Astrocyte (in vitro differentiated cells and primary cell): Measurements from ENCODE around the gene HMX1. TPM values are rescaled to one million over a fixed set of nuclear protein-coding genes. Genes with fewer than 3 reads are reported as not detected.

Source experiments
- DNase-seq: peaks from one replicate; pipeline ENCODE4 v3.0.0-alpha.2; 2010; ENCODE audit warnings: low read depth
- FAIRE-seq: peaks from 2 replicates; lab custom pipeline; 2011; peaks lifted over from hg19 to GRCh38; lab: Jason Lieb, UNC
- H2AFZ ChIP-seq: 2 replicates; pipeline ENCODE4 v1.6.0; 2012; ENCODE audit warnings: low read depth, low read length, inconsistent platforms
- H3K27ac ChIP-seq: 2 replicates; pipeline ENCODE4 v1.5.1; 2011; ENCODE audit warnings: low read depth, low read length, inconsistent platforms
- H3K27me3 ChIP-seq: 2 replicates; pipeline ENCODE4 v1.6.0; 2011; ENCODE audit warnings: low read length, inconsistent platforms; ENCODE audit not compliant: insufficient read depth
- H3K36me3 ChIP-seq: 2 replicates; pipeline ENCODE4 v1.5.1; 2011; ENCODE audit warnings: low read length, inconsistent platforms; ENCODE audit not compliant: insufficient read depth
- H3K4me1 ChIP-seq: 2 replicates; pipeline ENCODE4 v1.5.1; 2011; ENCODE audit warnings: low read length, inconsistent platforms; ENCODE audit not compliant: insufficient read depth
- H3K4me2 ChIP-seq: 2 replicates; pipeline ENCODE4 v1.6.0; 2012; ENCODE audit warnings: low read length, inconsistent platforms
- H3K4me3 ChIP-seq: 2 replicates; pipeline ENCODE4 v1.5.1; 2011; ENCODE audit warnings: low read depth, mild to moderate bottlenecking, low read length, inconsistent platforms; ENCODE audit not compliant: insufficient read depth
- H3K79me2 ChIP-seq: 2 replicates; pipeline ENCODE4 v1.6.0; 2012; ENCODE audit warnings: mild to moderate bottlenecking, low read length, inconsistent platforms; ENCODE audit not compliant: insufficient read depth
- H3K9ac ChIP-seq: 2 replicates; pipeline ENCODE4 v1.6.0; 2012; ENCODE audit warnings: mild to moderate bottlenecking, low read length, inconsistent platforms
- H3K9me3 ChIP-seq: 2 replicates; pipeline ENCODE4 v1.5.1; 2012; ENCODE audit warnings: low read depth, mild to moderate bottlenecking, low read length, inconsistent platforms; ENCODE audit not compliant: insufficient read depth
- H4K20me1 ChIP-seq: 2 replicates; pipeline ENCODE4 v1.6.0; 2012; ENCODE audit warnings: low read length, inconsistent platforms; ENCODE audit not compliant: insufficient read depth
- H3K27ac Mint-ChIP-seq: one replicate; pipeline ENCODE4 v1.8.0; 2021; ENCODE audit warnings: mild to moderate bottlenecking, mixed read lengths; ENCODE audit not compliant: unreplicated experiment
- H3K27me3 Mint-ChIP-seq: one replicate; pipeline ENCODE4 v1.8.0; 2021; ENCODE audit warnings: low read depth, mixed read lengths; ENCODE audit not compliant: unreplicated experiment
- H3K36me3 Mint-ChIP-seq: one replicate; pipeline ENCODE4 v1.8.0; 2021; ENCODE audit warnings: low read depth, mixed read lengths; ENCODE audit not compliant: unreplicated experiment
- H3K4me1 Mint-ChIP-seq: one replicate; pipeline ENCODE4 v1.8.0; 2021; ENCODE audit warnings: low read depth, mixed read lengths; ENCODE audit not compliant: unreplicated experiment
- H3K4me3 Mint-ChIP-seq: one replicate; pipeline ENCODE4 v1.8.0; 2021; ENCODE audit warnings: mild to moderate bottlenecking, moderate library complexity, mixed read lengths; ENCODE audit not compliant: unreplicated experiment
- H3K9me3 Mint-ChIP-seq: one replicate; pipeline ENCODE4 v1.8.0; 2021; ENCODE audit warnings: mild to moderate bottlenecking, mixed read lengths; ENCODE audit not compliant: unreplicated experiment
- CTCF ChIP-seq: IDR thresholded peaks from 2 replicates; pipeline ENCODE4 v1.5.1; 2011; ENCODE audit warnings: low read depth, mild to moderate bottlenecking, inconsistent platforms, low read length, moderate library complexity; ENCODE audit not compliant: insufficient read depth
- EZH2 ChIP-seq: IDR thresholded peaks from 2 replicates; pipeline ENCODE4 v1.6.1; 2012; ENCODE audit warnings: mild to moderate bottlenecking, low read length, inconsistent platforms; ENCODE audit not compliant: insufficient read depth
- total RNA-seq: library from RNA; stranded (reverse); gene quantifications from 2 replicates; pipeline ENCODE4 v1.2.1, GENCODE V29; 2021

HMX1 gene
- total RNA-seq, 1 donor from 2014 or later = 0.25 TPM

GRCh38 chr4:8846826-8847225 is 24.8 kb downstream of the HMX1 start:
- H3K4me1 Mint-ChIP-seq = no peaks in the 10 kb centered on the region
- Histone ChIP-seq H3K4me3 (no peak overlapping the region), H3K9me3 (peaks cover 13% of the 10 kb centered on the region), H3K36me3 (no peaks in the 10 kb centered on the region), H4K20me1 (no peaks in the 10 kb centered on the region), H3K4me2 (no peak overlapping the region), H2AFZ (no peak overlapping the region), H3K27me3 (no peaks in the 10 kb centered on the region), H3K27ac (no peak overlapping the region), H3K4me1 (no peaks in the 10 kb centered on the region), H3K79me2 (no peaks in the 10 kb centered on the region), H3K9ac (no peak overlapping the region)
- no peak overlapping the region for H3K27ac Mint-ChIP-seq
- FAIRE-seq = no peak
- TF ChIP-seq CTCF (no peak), EZH2 (no peak)
- H3K4me3 Mint-ChIP-seq = no peak overlapping the region
- no peak for DNase-seq
- H3K27me3 Mint-ChIP-seq = peaks cover 70% of the 10 kb centered on the region
- no peaks in the 10 kb centered on the region for H3K36me3 Mint-ChIP-seq
- H3K9me3 Mint-ChIP-seq = peaks cover 13% of the 10 kb centered on the region

- no peak overlapping the region for H3K4me3 Mint-ChIP-seq
- Histone ChIP-seq H3K4me3 (no peak overlapping the region), H3K27ac (no peak overlapping the region), H3K9ac (no peak overlapping the region), H3K4me2 (no peak overlapping the region), H3K79me2 (no peaks in the 10 kb centered on the region), H3K36me3 (no peaks in the 10 kb centered on the region), H3K9me3 (peaks cover 18% of the 10 kb centered on the region), H4K20me1 (no peaks in the 10 kb centered on the region), H2AFZ (no peak overlapping the region), H3K27me3 (no peaks in the 10 kb centered on the region), H3K4me1 (no peaks in the 10 kb centered on the region)
- FAIRE-seq (no peak), DNase-seq (no peak)
- no peak overlapping the region for H3K27ac Mint-ChIP-seq
- no peaks in the 10 kb centered on the region for H3K4me1 Mint-ChIP-seq
- TF ChIP-seq CTCF (no peak), EZH2 (no peak)
- no peaks in the 10 kb centered on the region for H3K36me3 Mint-ChIP-seq
- peaks cover 64% of the 10 kb centered on the region for H3K27me3 Mint-ChIP-seq
- peaks cover 13% of the 10 kb centered on the region for H3K9me3 Mint-ChIP-seq
These were observed 25.5 kb downstream of the HMX1 start for GRCh38 chr4:8846046-8846720.

- FAIRE-seq = no peak
- TF ChIP-seq EZH2 (no peak), CTCF (no peak)
- Histone ChIP-seq H3K9ac (no peak overlapping the region), H3K27ac (no peak overlapping the region), H3K4me1 (no peaks in the 10 kb centered on the region), H2AFZ (no peak overlapping the region), H3K27me3 (no peaks in the 10 kb centered on the region), H3K9me3 (peaks cover 18% of the 10 kb centered on the region), H3K79me2 (no peaks in the 10 kb centered on the region), H3K4me3 (no peak overlapping the region), H3K36me3 (no peaks in the 10 kb centered on the region), H3K4me2 (no peak overlapping the region), H4K20me1 (no peaks in the 10 kb centered on the region)
- DNase-seq = no peak
- Mint-ChIP-seq H3K27ac (no peak overlapping the region), H3K4me3 (no peak overlapping the region), H3K36me3 (no peaks in the 10 kb centered on the region), H3K4me1 (no peaks in the 10 kb centered on the region), H3K27me3 (peaks cover 57% of the 10 kb centered on the region), H3K9me3 (peaks cover 13% of the 10 kb centered on the region)
These were observed 26.5 kb downstream of the HMX1 start for GRCh38 chr4:8844976-8845690.
